Measurements from ENCODE around the gene ETHE1.

Gene ETHE1

GRCh38 chr19:43464134-43464775 lies 62.7 kb downstream of the ETHE1 start:
- peak; percentile 67 for DNase-seq (ENCODE audit: low read depth)

- DNase-seq (ENCODE audit: low read depth): peak; percentile 99
Measured at GRCh38 chr19:43463381-43464133, 63.4 kb downstream of the ETHE1 start.

- DNase-seq (ENCODE audit: low read depth): no peak
Measured at GRCh38 chr19:43462785-43463380, 64.1 kb downstream of the ETHE1 start.

- no peak for DNase-seq (ENCODE audit: low read depth)
Measured at GRCh38 chr19:43462383-43462782, 64.6 kb downstream of the ETHE1 start.

GRCh38 chr19:43461303-43461702 lies 65.7 kb downstream of the ETHE1 start:
- no peak for DNase-seq (ENCODE audit: low read depth)

- DNase-seq (ENCODE audit: low read depth): no peak
Measured at GRCh38 chr19:43460362-43461016, 66.5 kb downstream of the ETHE1 start.

GRCh38 chr19:43457809-43458208 lies 69.2 kb downstream of the ETHE1 start:
- DNase-seq (ENCODE audit: low read depth): no peak

All from stimulated activated CD8-positive, alpha-beta memory T cell treated with anti-CD3 and anti-CD28 coated beads, Interleukin-12 subunit alpha, Interleukin-12 subunit beta, amount 100 ng/mL, for 1 hour (primary cell).